HG02981 (cell line): ENCODE measurements around the gene ATP2B2.

Source experiments
- ATAC-seq: cut with Tn5 transposase; IDR thresholded peaks from one replicate; pipeline ENCODE4 v1.9.1; 2021; ENCODE audit warnings: mild to moderate bottlenecking, moderate library complexity; ENCODE audit not compliant: unreplicated experiment

Gene ATP2B2

GRCh38 chr3:10434144-10434937, 71.0 kb downstream of the ATP2B2 start:
- ATAC-seq, result no peak

- ATAC-seq, result no peak
Observed at GRCh38 chr3:10432931-10433330, 72.5 kb downstream of the ATP2B2 start.

GRCh38 chr3:10432156-10432845, 73.1 kb downstream of the ATP2B2 start:
- no peak for ATAC-seq

- ATAC-seq, result no peak
Observed at GRCh38 chr3:10430805-10431204, 74.6 kb downstream of the ATP2B2 start.

GRCh38 chr3:10428406-10429091, 76.8 kb downstream of the ATP2B2 start:
- ATAC-seq, result no peak

- ATAC-seq, result no peak
Observed at GRCh38 chr3:10426346-10427220, 78.8 kb downstream of the ATP2B2 start.

- no peak for ATAC-seq
Observed at GRCh38 chr3:10423171-10423882, 82.1 kb downstream of the ATP2B2 start.

- ATAC-seq, result no peak
Observed at GRCh38 chr3:10421996-10422395, 83.4 kb downstream of the ATP2B2 start.

- ATAC-seq, result no peak
Observed at GRCh38 chr3:10420745-10421475, 84.5 kb downstream of the ATP2B2 start.

- ATAC-seq, result no peak
Observed at GRCh38 chr3:10419637-10420232, 85.7 kb downstream of the ATP2B2 start.

GRCh38 chr3:10417847-10418246, 87.5 kb downstream of the ATP2B2 start:
- no peak for ATAC-seq

- ATAC-seq, result no peak
Observed at GRCh38 chr3:10416730-10417300, 88.6 kb downstream of the ATP2B2 start.

GRCh38 chr3:10413041-10413440, 92.3 kb downstream of the ATP2B2 start:
- ATAC-seq, result no peak

GRCh38 chr3:10411598-10412332, 93.6 kb downstream of the ATP2B2 start:
- ATAC-seq, result no peak

- no peak for ATAC-seq
Observed at GRCh38 chr3:10410383-10411002, 94.9 kb downstream of the ATP2B2 start.

GRCh38 chr3:10408680-10409079, 96.7 kb downstream of the ATP2B2 start:
- no peak for ATAC-seq

GRCh38 chr3:10407361-10407760, 98.0 kb downstream of the ATP2B2 start:
- no peak for ATAC-seq

- ATAC-seq, result no peak
Observed at GRCh38 chr3:10406414-10406813, 99.0 kb downstream of the ATP2B2 start.
